GM20000 (cell line): ENCODE results near the gene MSLN.
A peak's percentile ranks its signal among the peaks of the same experiment; 100 is the strongest.

Experiments
- DNase-seq: peaks from one replicate; pipeline ENCODE4 v3.0.0; 2012; ENCODE audit warnings: low spot score
- CTCF ChIP-seq: IDR thresholded peaks from 2 replicates; pipeline ENCODE4 v1.5.1; 2012; ENCODE audit warnings: mild to moderate bottlenecking, control low read depth; ENCODE audit errors: extremely low read depth, missing control alignments

The MSLN gene

GRCh38 chr16:788399-789126 lies 28.0 kb downstream of the MSLN start, which contains the start of gene CHTF18:
Gene CHTF18, plus strand, starts transcription at chr16:788620. Its CDS starts 65 bp downstream, at chr16:788685.
- peak; percentile 100 for DNase-seq
- no peak for TF ChIP-seq CTCF

- no peak for TF ChIP-seq CTCF
- DNase-seq, result no peak
Observed at GRCh38 chr16:789191-789850, 28.8 kb downstream of the MSLN start.

- TF ChIP-seq CTCF, result no peak
Observed at GRCh38 chr16:790086-790485, 29.6 kb downstream of the MSLN start.

GRCh38 chr16:791131-791530 lies 30.6 kb downstream of the MSLN start:
- no peak for DNase-seq
- no peak for TF ChIP-seq CTCF

More at GRCh38 chr16:790086-790485, 29.6 kb downstream of the MSLN start:
- DNase-seq, result no peak

GRCh38 chr16:792221-792995 lies 31.9 kb downstream of the MSLN start:
- TF ChIP-seq CTCF, result no peak
- no peak for DNase-seq

- no peak for TF ChIP-seq CTCF
- DNase-seq, result no peak
Observed at GRCh38 chr16:793414-793813, 32.9 kb downstream of the MSLN start.
